ENCODE measurements around the gene SPRYD3.
A peak's percentile ranks its signal among the peaks of the same experiment; 100 is the strongest.

GRCh38 chr12:53047221-53048032, 31.8 kb downstream of the SPRYD3 start:
- TF ChIP-seq CTCF (IDR thresholded peaks at IDR 0.05 in 8 of 11, conservative IDR thresholded peaks at IDR 0.05 in 3 of 11) (peak in 4 of 11 experiments; percentile 30 to 54 (median 34)), POLR2A (IDR thresholded peaks at IDR 0.05) (no peak), POLR2AphosphoS5 (IDR thresholded peaks at IDR 0.05) (peak; percentile 36 to 48 (median 38))
